GM06990 (cell line): Measurements from ENCODE around the gene LYPD6.

ENCODE experiments used
- DNase-seq: peaks from one replicate; pipeline ENCODE4 v3.0.0-alpha.2; 2011; ENCODE audit not compliant: insufficient read length; ENCODE audit errors: extremely low read depth
- H3K27me3 ChIP-seq: replicated peaks from 2 replicates; pipeline ENCODE4 v1.6.0; 2011; ENCODE audit warnings: low read length; ENCODE audit not compliant: control insufficient read depth, insufficient read depth
- H3K36me3 ChIP-seq: 2 replicates; pipeline ENCODE4 v1.5.1; 2011; ENCODE audit warnings: low read length; ENCODE audit not compliant: control insufficient read depth, insufficient read depth
- H3K4me3 ChIP-seq: replicated peaks from 2 replicates; pipeline ENCODE4 v1.5.1; 2011; ENCODE audit warnings: low read depth, mild to moderate bottlenecking, control low read depth, low read length
- CTCF ChIP-seq: IDR thresholded peaks from 2 replicates; pipeline ENCODE4 v1.5.1; 2011; ENCODE audit warnings: low read length, control low read depth, mild to moderate bottlenecking, inconsistent platforms; ENCODE audit not compliant: insufficient read depth, poor library complexity, severe bottlenecking

Gene LYPD6

DNA sequence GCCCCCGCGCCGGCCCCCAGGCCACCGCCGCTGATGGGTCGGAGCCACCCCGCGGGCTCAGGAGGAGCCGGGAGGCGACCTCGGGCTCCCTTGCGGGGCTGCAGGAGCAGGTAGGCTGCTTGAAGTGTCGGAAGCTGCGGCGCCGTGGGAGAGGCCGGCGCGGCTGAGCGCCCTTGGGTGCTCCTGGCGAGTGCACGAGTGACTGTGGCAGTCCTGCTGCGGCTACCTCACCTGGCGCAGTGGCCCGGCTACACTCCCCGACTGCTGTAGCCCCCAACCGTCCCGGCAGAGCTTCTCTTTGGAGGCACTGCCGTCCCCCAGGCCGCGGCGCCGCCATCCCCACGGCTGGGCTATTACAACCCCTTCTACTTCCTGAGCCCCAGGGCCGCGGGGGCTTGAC is 10.0 kb upstream of the LYPD6 start:
- no peak for TF ChIP-seq CTCF
- Histone ChIP-seq H3K4me3 (no peak overlapping the region), H3K36me3 (no peaks in the 10 kb centered on the region), H3K27me3 (no peaks in the 10 kb centered on the region; the same call in 1 of the 2 replicates)
- no peak for DNase-seq

DNA sequence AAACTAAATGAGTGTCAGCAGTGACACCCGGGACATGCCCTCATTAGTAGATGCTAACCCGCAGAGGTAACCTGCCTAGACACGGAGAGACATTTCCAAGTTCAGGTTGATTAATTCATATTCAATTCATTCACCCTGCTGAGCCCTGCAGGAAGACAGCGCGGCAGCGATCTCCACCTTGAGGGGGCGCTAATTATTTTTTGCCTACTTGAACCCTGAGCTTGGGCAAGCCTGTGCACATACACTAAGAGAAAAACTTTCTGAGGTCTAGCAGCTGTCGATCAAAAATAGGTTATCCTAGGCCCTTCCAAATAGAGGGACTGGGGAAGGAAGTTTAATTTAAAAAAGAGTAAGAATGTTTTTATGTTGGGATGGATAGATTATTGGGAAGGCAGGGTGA is 1.3 kb upstream of the LYPD6 start:
- no peak for DNase-seq
- peak; percentile 30 for TF ChIP-seq CTCF
- no peaks in the 10 kb centered on the region for H3K36me3 ChIP-seq
- H3K27me3 ChIP-seq, result no peaks in the 10 kb centered on the region; the same call in 1 of the 2 replicates
- H3K4me3 ChIP-seq, result no peak overlapping the region

DNA sequence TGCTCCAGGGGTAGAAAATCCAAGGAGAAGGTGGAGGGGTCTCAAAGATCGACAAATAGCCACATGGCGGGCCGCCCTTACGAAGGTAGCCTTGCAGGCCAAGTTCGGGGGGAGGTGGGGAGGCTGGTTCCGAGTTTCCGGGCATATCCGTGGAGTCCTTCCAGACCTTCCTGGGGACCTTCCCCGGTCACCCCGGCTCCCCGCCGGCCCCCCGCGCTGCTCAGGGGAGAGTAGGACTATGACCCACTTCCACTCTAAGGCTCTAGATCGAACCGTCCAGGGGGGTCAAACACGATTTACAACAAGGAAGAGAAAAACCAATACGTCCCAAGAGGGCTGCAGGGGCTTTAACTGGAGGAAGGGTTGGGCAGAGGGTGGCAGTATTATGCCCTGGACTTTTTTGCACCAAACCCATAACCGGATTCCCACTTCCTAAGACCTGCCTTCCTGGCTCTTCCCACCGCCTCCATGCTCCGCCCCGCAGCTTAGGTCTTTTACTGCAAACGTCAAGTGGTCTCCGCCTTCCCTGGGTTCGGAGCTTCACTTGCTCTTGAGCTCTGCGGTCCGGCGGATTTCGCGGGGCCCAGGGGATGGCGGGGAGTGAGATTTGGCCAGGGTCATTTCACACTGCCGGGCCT is 779 bp upstream of the LYPD6 start:
- TF ChIP-seq CTCF, result no peak

GRCh38 chr2:149331023-149331400 is 625 bp downstream of the LYPD6 start:
- H3K4me3 ChIP-seq, result peak overlapping the region; percentile 55
- TF ChIP-seq CTCF, result no peak
- no peak for DNase-seq
- H3K27me3 ChIP-seq, result no peaks in the 10 kb centered on the region; the same call in 1 of the 2 replicates
- H3K36me3 ChIP-seq, result no peaks in the 10 kb centered on the region

More for the DNA sequence above, 779 bp upstream of the LYPD6 start:
- peak overlapping the region; percentile 66 for H3K4me3 ChIP-seq
- H3K27me3 ChIP-seq, result no peaks in the 10 kb centered on the region; the same call in 1 of the 2 replicates
- H3K36me3 ChIP-seq, result no peaks in the 10 kb centered on the region
- DNase-seq, result no peak

GRCh38 chr2:149332364-149332763 is 2.0 kb downstream of the LYPD6 start:
- H3K27me3 ChIP-seq, result no peaks in the 10 kb centered on the region; the same call in 1 of the 2 replicates
- no peak for TF ChIP-seq CTCF
- DNase-seq, result no peak
- no peaks in the 10 kb centered on the region for H3K36me3 ChIP-seq
- H3K4me3 ChIP-seq, result no peak overlapping the region

DNA sequence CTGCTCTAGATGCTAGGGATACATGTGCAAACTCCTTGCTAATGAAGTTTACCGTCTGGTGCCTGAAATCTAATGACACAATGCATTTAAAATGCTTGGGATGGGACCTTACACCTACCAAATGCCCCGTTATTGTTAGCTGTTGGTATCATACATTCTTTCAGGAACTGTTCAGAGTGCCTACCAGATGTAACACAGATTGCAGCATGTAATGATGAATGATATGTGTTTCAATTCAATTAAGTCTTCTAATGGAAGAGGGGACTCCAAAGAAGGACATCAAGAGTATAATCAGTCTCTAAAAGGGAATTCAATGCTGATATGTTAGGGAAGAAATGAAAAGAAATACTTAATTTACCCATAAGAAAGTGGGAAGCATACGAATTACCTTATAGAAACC is 3.2 kb downstream of the LYPD6 start:
- H3K27me3 ChIP-seq, result no peaks in the 10 kb centered on the region; the same call in 1 of the 2 replicates
- H3K36me3 ChIP-seq, result no peaks in the 10 kb centered on the region
- no peak for TF ChIP-seq CTCF
- DNase-seq, result no peak
- H3K4me3 ChIP-seq, result no peak overlapping the region
